DND-41 (cell line): ENCODE measurements around the gene CD52.

ENCODE experiments used
- CTCF ChIP-seq: IDR thresholded peaks from 2 replicates; pipeline ENCODE4 v1.5.1; 2012; ENCODE audit warnings: borderline replicate concordance, low read length, moderate library complexity, mild to moderate bottlenecking; ENCODE audit not compliant: poor library complexity, severe bottlenecking; ENCODE audit errors: extremely low read depth
- EZH2 ChIP-seq: IDR thresholded peaks from 3 replicates; pipeline ENCODE4 v1.6.1; 2012; ENCODE audit warnings: borderline replicate concordance, low read depth, mild to moderate bottlenecking, moderate library complexity, low read length, inconsistent platforms; ENCODE audit not compliant: severe bottlenecking

- TF ChIP-seq CTCF (no peak), EZH2 (no peak)
Measured at GRCh38 chr1:26277719-26278118, 40.0 kb upstream of the CD52 start.
